Middle frontal gyrus (tissue), 1 donor: Measurements from ENCODE around the gene FOXK2.

Source experiments
- DNase-seq: peaks from one replicate; pipeline ENCODE4 v3.0.0-alpha.2; 2015; ENCODE audit warnings: low spot score; ENCODE audit errors: extremely low spot score

Gene FOXK2

GRCh38 chr17:82518826-82519810 lies at the start of gene FOXK2:
TSS of gene FOXK2 (plus strand) at chr17:82519732. CDS start at chr17:82519889, 157 bp downstream.
- peak; percentile 89 for DNase-seq

GRCh38 chr17:82470065-82470464 lies 49.5 kb upstream of the FOXK2 start:
- DNase-seq, result no peak

- no peak for DNase-seq
Measured at GRCh38 chr17:82474223-82475010, 45.1 kb upstream of the FOXK2 start.

- no peak for DNase-seq
Measured at GRCh38 chr17:82475458-82475857, 44.1 kb upstream of the FOXK2 start.

- DNase-seq, result no peak
Measured at GRCh38 chr17:82477934-82478333, 41.6 kb upstream of the FOXK2 start.

- DNase-seq, result no peak
Measured at GRCh38 chr17:82479602-82480001, 39.9 kb upstream of the FOXK2 start.

- no peak for DNase-seq
Measured at GRCh38 chr17:82480318-82480717, 39.2 kb upstream of the FOXK2 start.

- no peak for DNase-seq
Measured at GRCh38 chr17:82483204-82483660, 36.3 kb upstream of the FOXK2 start.

GRCh38 chr17:82483836-82484235 lies 35.7 kb upstream of the FOXK2 start:
- no peak for DNase-seq

GRCh38 chr17:82486231-82487094 lies 33.1 kb upstream of the FOXK2 start:
- no peak for DNase-seq

- DNase-seq, result no peak
Measured at GRCh38 chr17:82487910-82488309, 31.6 kb upstream of the FOXK2 start.

GRCh38 chr17:82489117-82489516 lies 30.4 kb upstream of the FOXK2 start:
- no peak for DNase-seq

GRCh38 chr17:82489851-82490511 lies 29.6 kb upstream of the FOXK2 start:
- no peak for DNase-seq

GRCh38 chr17:82490512-82491195 lies 28.9 kb upstream of the FOXK2 start:
- no peak for DNase-seq

GRCh38 chr17:82491196-82491530 lies 28.4 kb upstream of the FOXK2 start:
- DNase-seq, result no peak

GRCh38 chr17:82491533-82491932 lies 28.0 kb upstream of the FOXK2 start:
- DNase-seq, result no peak

- DNase-seq, result no peak
Measured at GRCh38 chr17:82492643-82493225, 26.8 kb upstream of the FOXK2 start.

GRCh38 chr17:82493226-82493781 lies 26.2 kb upstream of the FOXK2 start:
- no peak for DNase-seq
